ENCODE data around the gene SLIT3.

DNA sequence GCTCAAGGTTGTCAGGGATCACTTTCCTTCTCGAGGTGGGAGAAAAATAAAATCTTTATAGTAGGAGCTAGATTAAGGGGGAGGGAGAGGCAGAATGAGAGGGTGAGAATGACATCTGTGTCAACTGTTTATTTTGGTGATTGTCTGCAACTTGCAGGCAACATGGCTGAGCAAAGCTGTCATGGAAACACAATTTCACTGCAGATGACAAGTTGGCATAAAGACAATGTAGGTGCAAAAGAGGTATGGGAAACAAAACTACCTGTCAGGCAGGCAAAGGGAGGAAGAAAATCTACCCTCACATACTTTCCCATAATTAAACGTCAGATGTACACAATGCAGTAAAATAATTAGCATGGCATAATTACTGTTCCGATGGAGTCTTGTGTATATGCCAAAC is 167.4 kb downstream of the SLIT3 start:
- TF ChIP-seq, protein P1, sequence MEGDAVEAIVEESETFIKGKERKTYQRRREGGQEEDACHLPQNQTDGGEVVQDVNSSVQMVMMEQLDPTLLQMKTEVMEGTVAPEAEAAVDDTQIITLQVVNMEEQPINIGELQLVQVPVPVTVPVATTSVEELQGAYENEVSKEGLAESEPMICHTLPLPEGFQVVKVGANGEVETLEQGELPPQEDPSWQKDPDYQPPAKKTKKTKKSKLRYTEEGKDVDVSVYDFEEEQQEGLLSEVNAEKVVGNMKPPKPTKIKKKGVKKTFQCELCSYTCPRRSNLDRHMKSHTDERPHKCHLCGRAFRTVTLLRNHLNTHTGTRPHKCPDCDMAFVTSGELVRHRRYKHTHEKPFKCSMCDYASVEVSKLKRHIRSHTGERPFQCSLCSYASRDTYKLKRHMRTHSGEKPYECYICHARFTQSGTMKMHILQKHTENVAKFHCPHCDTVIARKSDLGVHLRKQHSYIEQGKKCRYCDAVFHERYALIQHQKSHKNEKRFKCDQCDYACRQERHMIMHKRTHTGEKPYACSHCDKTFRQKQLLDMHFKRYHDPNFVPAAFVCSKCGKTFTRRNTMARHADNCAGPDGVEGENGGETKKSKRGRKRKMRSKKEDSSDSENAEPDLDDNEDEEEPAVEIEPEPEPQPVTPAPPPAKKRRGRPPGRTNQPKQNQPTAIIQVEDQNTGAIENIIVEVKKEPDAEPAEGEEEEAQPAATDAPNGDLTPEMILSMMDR (IDR thresholded peaks at IDR 0.05), result no peak
- TF ChIP-seq POLR2A (IDR thresholded peaks at IDR 0.05), result no peak
